HG02970 (cell line): ENCODE results near the gene HESX1.

Experiments
- ATAC-seq: cut with Tn5 transposase; IDR thresholded peaks from one replicate; pipeline ENCODE4 v1.9.1; 2021; ENCODE audit warnings: mild to moderate bottlenecking, moderate library complexity, moderate number of reproducible peaks; ENCODE audit not compliant: unreplicated experiment, low FRiP score

The HESX1 gene

GRCh38 chr3:57150113-57150581, 49.6 kb downstream of the HESX1 start:
- ATAC-seq: no peak
